NOMO-1 treated with DMSO at 0.1 percent for 48 hours (cell line): ENCODE results near the gene KLK10.
"Not testable (repeated sequence)": the region's sequence is repeated elsewhere in the genome, so short reads cannot be mapped to it uniquely, and the experiment has no call there.

Experiments
- DNase-seq: peaks from one replicate; lab custom pipeline; 2025; ENCODE audit not compliant: unreplicated experiment; lab: John Stamatoyannopoulos, UW

The KLK10 gene

GRCh38 chr19:51002542-51003311 is 16.8 kb downstream of the KLK10 start:
- DNase-seq = no peak

GRCh38 chr19:51002089-51002532 is 17.4 kb downstream of the KLK10 start:
- no peak for DNase-seq

GRCh38 chr19:51001515-51001914 is 18.0 kb downstream of the KLK10 start, which contains the start of gene KLK8:
TSS of gene KLK8 (minus strand) at chr19:51001604. CDS start at chr19:51001167, 437 bp downstream.
- no peak for DNase-seq

GRCh38 chr19:51000981-51001380 is 18.5 kb downstream of the KLK10 start:
- no peak for DNase-seq

- no peak for DNase-seq
Observed at GRCh38 chr19:51000426-51000825, 19.1 kb downstream of the KLK10 start.

GRCh38 chr19:50998686-50999085 is 20.8 kb downstream of the KLK10 start:
- DNase-seq = no peak

- DNase-seq = no peak
Observed at GRCh38 chr19:50998061-50998460, 21.4 kb downstream of the KLK10 start.

- DNase-seq = no peak
Observed at GRCh38 chr19:50994129-50994528, 25.4 kb downstream of the KLK10 start.

GRCh38 chr19:50992666-50993035 is 26.9 kb downstream of the KLK10 start:
- no peak for DNase-seq

- not testable (repeated sequence) for DNase-seq
Observed at GRCh38 chr19:50984416-50984815, 35.1 kb downstream of the KLK10 start.

GRCh38 chr19:50983625-50984292 is 35.8 kb downstream of the KLK10 start, which contains the start of gene KLK7:
TSS of gene KLK7 (minus strand) at chr19:50983917. CDS start at chr19:50982399, 1,518 bp downstream.
- no peak for DNase-seq

GRCh38 chr19:50982186-50982585 is 37.3 kb downstream of the KLK10 start:
- DNase-seq = no peak

- DNase-seq = no peak
Observed at GRCh38 chr19:50981587-50982146, 37.8 kb downstream of the KLK10 start.

- no peak for DNase-seq
Observed at GRCh38 chr19:50980208-50980607, 39.3 kb downstream of the KLK10 start.

GRCh38 chr19:50979758-50980157 is 39.8 kb downstream of the KLK10 start:
- no peak for DNase-seq

GRCh38 chr19:50978772-50979390 is 40.6 kb downstream of the KLK10 start:
- no peak for DNase-seq

- DNase-seq = no peak
Observed at GRCh38 chr19:50977626-50978025, 41.9 kb downstream of the KLK10 start.

- no peak for DNase-seq
Observed at GRCh38 chr19:50975766-50976165, 43.7 kb downstream of the KLK10 start.

GRCh38 chr19:50974702-50975556 is 44.6 kb downstream of the KLK10 start:
- no peak for DNase-seq

- no peak for DNase-seq
Observed at GRCh38 chr19:50972795-50973376, 46.6 kb downstream of the KLK10 start.
